IMR-90 (cell line): Measurements from ENCODE around the gene SLC16A2. TPM values are rescaled to one million over a fixed set of nuclear protein-coding genes. Genes with fewer than 3 reads are reported as not detected.

Experiments
- ATAC-seq: fragments of 200-7000 bp; cut with Tn5 transposase; 2 replicates; pipeline ENCODE4 v1.9.1; 2020; ENCODE audit warnings: low read depth, mild to moderate bottlenecking, moderate library complexity
- BruUV-seq: library from RNA; stranded (reverse); fragments of 400-500 nt; replicated peaks from 2 replicates; lab custom pipeline; 2021; lab: Mats Ljungman, UMichigan
- CTCF ChIA-PET: fragments of 300-600 bp; formaldehyde crosslinking; extraction: SDS; loops from one replicate; lab custom pipeline; 2021; ENCODE audit warnings: antibody characterized with exemption; lab: Yijun Ruan, JAX
- POLR2A ChIA-PET: fragments of 300-600 bp; sonication (Branson Sonifier 250); formaldehyde crosslinking; loops from one replicate; lab custom pipeline; 2022; ENCODE audit warnings: antibody characterized with exemption; ENCODE audit not compliant: unreplicated experiment; lab: Charles Lee
- DNase-seq: peaks from one replicate; pipeline ENCODE4 v3.0.0; 2013
- H2AFZ ChIP-seq: replicated peaks from 2 replicates; pipeline ENCODE3; 2013; ENCODE audit warnings: low read length, mild to moderate bottlenecking; ENCODE audit not compliant: poor library complexity
- H2AK5ac ChIP-seq: 2 replicates; pipeline ENCODE4 v1.6.1; 2013; ENCODE audit warnings: low read depth, low read length, inconsistent platforms
- H2AK9ac ChIP-seq: replicated peaks from 2 replicates; pipeline ENCODE3; 2013; ENCODE audit warnings: mild to moderate bottlenecking, low read depth, low read length, moderate library complexity; ENCODE audit not compliant: poor library complexity
- H2BK120ac ChIP-seq: 2 replicates; pipeline ENCODE4 v1.6.1; 2013; ENCODE audit warnings: low read depth, low read length, inconsistent platforms
- H2BK15ac ChIP-seq: 3 replicates; pipeline ENCODE4 v1.6.1; 2013; ENCODE audit warnings: low read depth, low read length, inconsistent platforms
- H2BK20ac ChIP-seq: 2 replicates; pipeline ENCODE4 v1.6.1; 2013; ENCODE audit warnings: low read depth, mild to moderate bottlenecking, inconsistent platforms, low read length, moderate library complexity
- H2BK5ac ChIP-seq: 2 replicates; pipeline ENCODE4 v1.6.1; 2013; ENCODE audit warnings: mild to moderate bottlenecking, low read depth, low read length, inconsistent platforms; ENCODE audit not compliant: poor library complexity, severe bottlenecking
- H3K14ac ChIP-seq: replicated peaks from 2 replicates; pipeline ENCODE4 v1.6.1; 2013; ENCODE audit warnings: low read depth, low read length, inconsistent platforms
- H3K18ac ChIP-seq: 2 replicates; pipeline ENCODE4 v1.6.1; 2013; ENCODE audit warnings: low read depth, low read length, control low read depth
- H3K23ac ChIP-seq: 2 replicates; pipeline ENCODE4 v1.6.1; 2013; ENCODE audit warnings: low read depth, low read length, inconsistent platforms
- H3K27ac ChIP-seq: 2 replicates; pipeline ENCODE4 v1.5.1; 2013; ENCODE audit warnings: mild to moderate bottlenecking, control low read depth, low read length; ENCODE audit not compliant: insufficient read depth
- H3K27me3 ChIP-seq: 2 replicates; pipeline ENCODE4 v1.6.1; 2013; ENCODE audit warnings: low read length; ENCODE audit not compliant: control insufficient read depth, insufficient read depth
- H3K36me3 ChIP-seq: 2 replicates; pipeline ENCODE4 v1.6.1; 2013; ENCODE audit warnings: low read length, mixed read lengths; ENCODE audit not compliant: control insufficient read depth, insufficient read depth
- H3K4ac ChIP-seq: 2 replicates; pipeline ENCODE4 v1.6.1; 2013; ENCODE audit warnings: low read depth, low read length, inconsistent platforms
- H3K4me1 ChIP-seq: 2 replicates; pipeline ENCODE4 v1.6.1; 2013; ENCODE audit warnings: low read length, mixed read lengths; ENCODE audit not compliant: control insufficient read depth, insufficient read depth
- H3K4me2 ChIP-seq: 2 replicates; pipeline ENCODE4 v1.6.1; 2013; ENCODE audit warnings: low read depth, mild to moderate bottlenecking, control low read depth, low read length, moderate library complexity
- H3K4me3 ChIP-seq: 2 replicates; pipeline ENCODE4 v1.5.1; 2013; ENCODE audit warnings: low read depth, mild to moderate bottlenecking, control low read depth, low read length, moderate library complexity; ENCODE audit not compliant: insufficient read depth
- H3K56ac ChIP-seq: 2 replicates; pipeline ENCODE4 v1.6.1; 2013; ENCODE audit warnings: low read length, inconsistent platforms; ENCODE audit not compliant: insufficient read depth; ENCODE audit errors: extremely low read depth
- H3K79me1 ChIP-seq, 2 experiments: 2 replicates each; pipeline ENCODE4 v1.6.1; 2013; ENCODE audit warnings: low read length in 2 of 2, inconsistent platforms in 1 of 2, low read depth in 1 of 2
- H3K9ac ChIP-seq: 2 replicates; pipeline ENCODE4 v1.6.1; 2013; ENCODE audit warnings: low read depth, low read length, control low read depth
- H3K9me1 ChIP-seq: 2 replicates; pipeline ENCODE4 v1.6.1; 2013; ENCODE audit warnings: low read length, inconsistent platforms; ENCODE audit not compliant: insufficient read depth
- H3K9me3 ChIP-seq: 2 replicates; pipeline ENCODE4 v1.6.1; 2013; ENCODE audit warnings: low read length; ENCODE audit not compliant: control insufficient read depth, insufficient read depth
- H4K20me1 ChIP-seq: 2 replicates; pipeline ENCODE4 v1.6.1; 2013; ENCODE audit warnings: low read length, inconsistent platforms; ENCODE audit not compliant: insufficient read depth
- H4K5ac ChIP-seq: 2 replicates; pipeline ENCODE4 v1.6.1; 2013; ENCODE audit warnings: mild to moderate bottlenecking, low read depth, low read length, control low read depth
- H4K8ac ChIP-seq, 2 experiments: 2 replicates each; pipeline ENCODE4 v1.6.1; 2013; ENCODE audit warnings: low read depth in 2 of 2, low read length in 2 of 2, control low read depth in 1 of 2, inconsistent platforms in 1 of 2
- H4K91ac ChIP-seq: 2 replicates; pipeline ENCODE4 v1.6.1; 2013; ENCODE audit warnings: low read depth, low read length, inconsistent platforms; ENCODE audit not compliant: insufficient read depth
- BHLHE40 ChIP-seq: fragments of 150-350 bp; IDR thresholded peaks from 2 replicates; pipeline ENCODE4 v1.6.1; 2016; ENCODE audit warnings: mild to moderate bottlenecking, low read depth, low read length
- CEBPB ChIP-seq: IDR thresholded peaks from 2 replicates; pipeline ENCODE4 v1.6.1; 2012; ENCODE audit warnings: low read depth, low read length, improper control_type of control experiment
- CHD1 ChIP-seq: IDR thresholded peaks from 2 replicates; pipeline ENCODE4 v1.6.1; 2012; ENCODE audit warnings: low read depth, low read length, improper control_type of control experiment
- FOS ChIP-seq: fragments of 150-350 bp; IDR thresholded peaks from 2 replicates; pipeline ENCODE4 v1.6.1; 2016; ENCODE audit warnings: low read depth, low read length
- MAFK ChIP-seq: IDR thresholded peaks from 2 replicates; pipeline ENCODE4 v1.6.1; 2012; ENCODE audit warnings: low read depth, low read length, improper control_type of control experiment
- MXI1 ChIP-seq: IDR thresholded peaks from 2 replicates; pipeline ENCODE4 v1.6.1; 2012; ENCODE audit warnings: low read depth, mild to moderate bottlenecking, low read length, moderate library complexity, borderline replicate concordance
- NFE2L2 ChIP-seq: fragments of 150-350 bp; IDR thresholded peaks from 2 replicates; pipeline ENCODE4 v1.6.1; 2016; ENCODE audit warnings: low read depth, mild to moderate bottlenecking, low read length
- POLR2A ChIP-seq: IDR thresholded peaks from 2 replicates; pipeline ENCODE4 v1.6.1; 2012; ENCODE audit warnings: mild to moderate bottlenecking, low read depth, low read length
- RAD21 ChIP-seq: IDR thresholded peaks from 2 replicates; pipeline ENCODE4 v1.6.1; 2012; ENCODE audit warnings: low read length, improper control_type of control experiment
- RFX5 ChIP-seq: IDR thresholded peaks from 2 replicates; pipeline ENCODE4 v1.8.0; 2012; ENCODE audit warnings: low read depth, mild to moderate bottlenecking, low read length, moderate library complexity
- SMC3 ChIP-seq: fragments of 150-350 bp; IDR thresholded peaks from 2 replicates; pipeline ENCODE4 v1.6.1; 2016; ENCODE audit warnings: low read depth, mild to moderate bottlenecking, antibody characterized with exemption, low read length, moderate library complexity
- WGBS, 2 experiments: methylation state at CpG; one replicate each; pipeline versions ENCODE4 v1.1.5 to v1.1.7; 2013; ENCODE audit warnings: missing lambda C conversion rate in 2 of 2; ENCODE audit not compliant: insufficient read length in 1 of 2; ENCODE audit errors: extremely low coverage in 2 of 2; 5-methylcytosine and 5-hydroxymethylcytosine counted together
- dilution Hi-C: fragments of 300-500 bp; cut with HindIII; formaldehyde crosslinking; loops from one replicate; pipeline ENCODE4 v1.14.3; 2018; ENCODE audit warnings: low sequenced_read_pairs; ENCODE audit not compliant: unreplicated experiment
- in situ Hi-C: fragments of 300-500 bp; cut with MboI; formaldehyde crosslinking; loops from 3 replicates; pipeline ENCODE4 v1.14.3; 2019; ENCODE audit warnings: low sequenced_read_pairs, inconsistent platforms, mixed read lengths
- intact Hi-C: fragments of 100-400 bp; cut with micrococcal nuclease; formaldehyde crosslinking; loops from 2 replicates; pipeline ENCODE4 v1.10.0; 2022
- polyA plus RNA-seq, 3 experiments: library from polyadenylated mRNA; depleted of rRNA; stranded (reverse); fragments of >200 nt; gene quantifications; 2 replicates each; pipeline ENCODE4 v1.2.3, GENCODE V29; 2012; ENCODE audit warnings: low replicate concordance in 1 of 3
- total RNA-seq: library from RNA; depleted of rRNA; stranded (reverse); fragments of >200 nt; gene quantifications from 2 replicates; pipeline ENCODE4 v1.2.3, GENCODE V29; 2012
- TF ChIP-seq, protein P1 (sequence below): fragments of 150-350 bp; IDR thresholded peaks from 2 replicates; pipeline ENCODE4 v1.6.1; 2016; ENCODE audit warnings: low read depth, mild to moderate bottlenecking, low read length, moderate library complexity, borderline replicate concordance
- TF ChIP-seq, protein P2 (sequence below): fragments of 150-350 bp; IDR thresholded peaks from 2 replicates; pipeline ENCODE4 v1.6.1; 2017; ENCODE audit warnings: mild to moderate bottlenecking, antibody characterized with exemption, low read length, low read depth
- TF ChIP-seq, protein P3 (sequence below): conservative IDR thresholded peaks from 2 replicates; pipeline ENCODE4 v1.5.1; 2012; ENCODE audit warnings: mild to moderate bottlenecking, low read depth, low read length, improper control_type of control experiment

The SLC16A2 gene
- total and polyA plus RNA-seq, 2 of the 4 experiments (the other 2 are of a cell fraction) = 6.1 to 23.8 TPM

DNA sequence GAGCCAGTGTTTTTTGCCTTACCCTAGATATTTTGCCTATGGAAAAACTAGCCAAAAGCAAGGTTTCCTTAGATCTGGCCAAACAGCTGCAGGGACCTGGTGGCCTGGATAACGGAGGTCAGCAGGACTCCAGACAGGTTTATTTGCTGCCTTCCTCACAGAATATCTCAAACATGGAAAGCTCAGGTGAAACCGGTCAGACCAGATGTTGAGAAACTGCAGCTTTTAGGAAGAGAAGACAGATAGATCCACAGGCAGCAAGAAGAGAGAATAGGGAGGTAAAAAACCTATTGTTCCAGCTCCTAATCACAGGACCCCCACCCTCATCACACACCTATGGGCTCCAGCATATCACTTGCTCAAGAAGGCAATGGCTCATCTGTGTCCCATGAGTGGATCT lies 16.2 kb downstream of the SLC16A2 start:
- DNase-seq (no peak), ATAC-seq (no peak)
- Histone ChIP-seq H3K18ac (no peak overlapping the region), H2AK9ac (no peak overlapping the region), H3K36me3 (no peaks in the 10 kb centered on the region), H2BK5ac (no peak overlapping the region), H3K4me2 (no peak overlapping the region), H2AFZ (no peak overlapping the region), H3K9me3 (no peaks in the 10 kb centered on the region), H3K79me1 (no peaks in the 10 kb centered on the region; a peak in 1 of 4 replicates), H2BK15ac (no peak overlapping the region), H3K4me3 (no peak overlapping the region), H3K9me1 (0 out of 2 replicates have a peak, but pooled peaks cover 2% of the 10 kb centered on the region), H3K27ac (no peak overlapping the region), H2BK120ac (no peak overlapping the region), H3K56ac (no peak overlapping the region), H3K4ac (no peak overlapping the region), H4K5ac (no peak overlapping the region), H2AK5ac (no peak overlapping the region), H4K8ac (no peak overlapping the region), H3K14ac (no peak overlapping the region), H4K91ac (no peak overlapping the region), H3K27me3 (peaks cover 6% of the 10 kb centered on the region; the same call in 1 of the 2 replicates), H2BK20ac (no peak overlapping the region), H3K9ac (no peak overlapping the region), H3K23ac (no peak overlapping the region), H4K20me1 (no peaks in the 10 kb centered on the region; the same call in 1 of the 2 replicates), H3K4me1 (no peaks in the 10 kb centered on the region)
- intact Hi-C loops (no loop called here), in situ Hi-C loops (no loop called here), dilution Hi-C loops (no loop called here)
- no TSS peak for BruUV-seq
- ChIA-PET CTCF (interaction anchor here (0.6 kb wide), 1 partner anchor 672 kb away, joined by 3 read pairs; no protein-coding TSS in a partner anchor), POLR2A (no interaction called here)
- TF ChIP-seq RFX5 (no peak), POLR2A (no peak), FOS (no peak), BHLHE40 (no peak), CEBPB (no peak), SMC3 (no peak), CHD1 (no peak), MXI1 (no peak), RAD21 (no peak), NFE2L2 (no peak), MAFK (no peak)
- TF ChIP-seq, protein P1, sequence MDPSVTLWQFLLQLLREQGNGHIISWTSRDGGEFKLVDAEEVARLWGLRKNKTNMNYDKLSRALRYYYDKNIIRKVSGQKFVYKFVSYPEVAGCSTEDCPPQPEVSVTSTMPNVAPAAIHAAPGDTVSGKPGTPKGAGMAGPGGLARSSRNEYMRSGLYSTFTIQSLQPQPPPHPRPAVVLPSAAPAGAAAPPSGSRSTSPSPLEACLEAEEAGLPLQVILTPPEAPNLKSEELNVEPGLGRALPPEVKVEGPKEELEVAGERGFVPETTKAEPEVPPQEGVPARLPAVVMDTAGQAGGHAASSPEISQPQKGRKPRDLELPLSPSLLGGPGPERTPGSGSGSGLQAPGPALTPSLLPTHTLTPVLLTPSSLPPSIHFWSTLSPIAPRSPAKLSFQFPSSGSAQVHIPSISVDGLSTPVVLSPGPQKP = no peak
- TF ChIP-seq, protein P2, sequence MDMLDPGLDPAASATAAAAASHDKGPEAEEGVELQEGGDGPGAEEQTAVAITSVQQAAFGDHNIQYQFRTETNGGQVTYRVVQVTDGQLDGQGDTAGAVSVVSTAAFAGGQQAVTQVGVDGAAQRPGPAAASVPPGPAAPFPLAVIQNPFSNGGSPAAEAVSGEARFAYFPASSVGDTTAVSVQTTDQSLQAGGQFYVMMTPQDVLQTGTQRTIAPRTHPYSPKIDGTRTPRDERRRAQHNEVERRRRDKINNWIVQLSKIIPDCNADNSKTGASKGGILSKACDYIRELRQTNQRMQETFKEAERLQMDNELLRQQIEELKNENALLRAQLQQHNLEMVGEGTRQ = no peak
- TF ChIP-seq, protein P3, sequence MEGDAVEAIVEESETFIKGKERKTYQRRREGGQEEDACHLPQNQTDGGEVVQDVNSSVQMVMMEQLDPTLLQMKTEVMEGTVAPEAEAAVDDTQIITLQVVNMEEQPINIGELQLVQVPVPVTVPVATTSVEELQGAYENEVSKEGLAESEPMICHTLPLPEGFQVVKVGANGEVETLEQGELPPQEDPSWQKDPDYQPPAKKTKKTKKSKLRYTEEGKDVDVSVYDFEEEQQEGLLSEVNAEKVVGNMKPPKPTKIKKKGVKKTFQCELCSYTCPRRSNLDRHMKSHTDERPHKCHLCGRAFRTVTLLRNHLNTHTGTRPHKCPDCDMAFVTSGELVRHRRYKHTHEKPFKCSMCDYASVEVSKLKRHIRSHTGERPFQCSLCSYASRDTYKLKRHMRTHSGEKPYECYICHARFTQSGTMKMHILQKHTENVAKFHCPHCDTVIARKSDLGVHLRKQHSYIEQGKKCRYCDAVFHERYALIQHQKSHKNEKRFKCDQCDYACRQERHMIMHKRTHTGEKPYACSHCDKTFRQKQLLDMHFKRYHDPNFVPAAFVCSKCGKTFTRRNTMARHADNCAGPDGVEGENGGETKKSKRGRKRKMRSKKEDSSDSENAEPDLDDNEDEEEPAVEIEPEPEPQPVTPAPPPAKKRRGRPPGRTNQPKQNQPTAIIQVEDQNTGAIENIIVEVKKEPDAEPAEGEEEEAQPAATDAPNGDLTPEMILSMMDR = no peak
- 50% methylated on average over 1 of the region's 2 CpGs; no CpG with 5 or more reads in 1 of the 2 experiments for WGBS, 2 experiments
